Parathyroid adenoma (tissue), 2 donors: ENCODE results near the gene FHIP1A.

ENCODE experiments used
- H2AFZ ChIP-seq: fragments of 300-600 bp; sonication (generic); one replicate; pipeline ENCODE4 v1.7.0; 2017; ENCODE audit warnings: antibody characterized with exemption, mild to moderate bottlenecking
- H3K27ac ChIP-seq: fragments of 300-600 bp; sonication (generic); one replicate; pipeline ENCODE4 v1.7.0; 2017
- H3K27me3 ChIP-seq: fragments of 300-600 bp; sonication (generic); one replicate; pipeline ENCODE4 v1.7.0; 2017; ENCODE audit warnings: low read length; ENCODE audit not compliant: control insufficient read depth, insufficient read depth
- H3K36me3 ChIP-seq: fragments of 300-600 bp; sonication (generic); one replicate; pipeline ENCODE4 v1.7.0; 2017; ENCODE audit warnings: low read length; ENCODE audit not compliant: control insufficient read depth, insufficient read depth
- H3K4me1 ChIP-seq: fragments of 300-600 bp; sonication (generic); one replicate; pipeline ENCODE4 v1.7.0; 2017; ENCODE audit warnings: control low read depth
- H3K4me2 ChIP-seq: fragments of 300-600 bp; sonication (generic); one replicate; pipeline ENCODE4 v1.7.0; 2017; ENCODE audit warnings: low read length
- H3K4me3 ChIP-seq: fragments of 300-600 bp; sonication (generic); one replicate; pipeline ENCODE4 v1.7.0; 2017; ENCODE audit warnings: low read depth, low read length
- H3K79me2 ChIP-seq: fragments of 300-600 bp; sonication (generic); one replicate; pipeline ENCODE4 v1.7.0; 2017; ENCODE audit warnings: control low read depth
- H3K9ac ChIP-seq: fragments of 300-600 bp; sonication (generic); one replicate; pipeline ENCODE4 v1.7.0; 2017; ENCODE audit warnings: mild to moderate bottlenecking
- H3K9me3 ChIP-seq: fragments of 300-600 bp; sonication (generic); one replicate; pipeline ENCODE4 v1.7.0; 2017; ENCODE audit warnings: low read length; ENCODE audit not compliant: control insufficient read depth
- CTCF ChIP-seq: fragments of 300-600 bp; sonication (generic); IDR thresholded peaks from one replicate; pipeline ENCODE4 v1.7.0; 2017; ENCODE audit warnings: antibody characterized with exemption, mild to moderate bottlenecking
- donor health status: primary hyperparathyroidism.

FHIP1A gene

GRCh38 chr4:151408630-151409469 is at the start of gene FHIP1A:
TSS of gene FHIP1A (plus strand) at chr4:151409176. CDS start at chr4:151566260, 157,084 bp downstream.
- Histone ChIP-seq H3K27me3 (no peaks in the 10 kb centered on the region), H3K4me3 (peak within 1 kb of the TSS; percentile 65), H2AFZ (peak within 1 kb of the TSS; percentile 89), H3K27ac (peak within 1 kb of the TSS; percentile 86), H3K9me3 (no peaks in the 10 kb centered on the region), H3K9ac (no peak within 1 kb of the TSS), H3K36me3 (no peaks in the 10 kb centered on the region), H3K4me1 (no peaks in the 10 kb centered on the region), H3K4me2 (peak within 1 kb of the TSS; percentile 84), H3K79me2 (no peaks in the 10 kb centered on the region)
- TF ChIP-seq CTCF = no peak

DNA sequence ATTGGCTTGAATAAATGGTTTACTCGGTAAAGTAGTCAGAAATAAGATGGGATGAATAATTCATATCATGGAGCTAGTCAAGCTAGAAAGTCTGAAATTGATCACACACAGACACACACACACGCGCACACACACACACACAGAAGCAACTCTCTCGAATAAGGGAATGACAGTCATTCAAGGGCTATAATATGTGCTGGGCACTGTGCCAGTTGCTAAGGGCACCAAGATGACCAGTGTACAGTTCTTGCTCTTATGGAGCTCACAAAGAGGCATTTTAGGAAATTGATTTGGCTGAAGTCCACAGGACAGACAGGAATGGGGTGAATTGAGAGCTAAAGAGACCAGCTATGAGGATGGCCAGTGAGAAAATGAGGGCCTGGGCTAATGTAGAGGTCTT is 49.4 kb upstream of the FHIP1A start:
- Histone ChIP-seq H3K79me2 (no peaks in the 10 kb centered on the region), H2AFZ (no peak overlapping the region), H3K9ac (no peak overlapping the region), H3K27me3 (no peaks in the 10 kb centered on the region), H3K4me2 (no peak overlapping the region), H3K4me3 (no peak overlapping the region), H3K27ac (no peak overlapping the region), H3K9me3 (no peaks in the 10 kb centered on the region), H3K4me1 (no peaks in the 10 kb centered on the region), H3K36me3 (no peaks in the 10 kb centered on the region)
- TF ChIP-seq CTCF = no peak

GRCh38 chr4:151361126-151361525 is 47.9 kb upstream of the FHIP1A start:
- Histone ChIP-seq H3K4me2 (no peak overlapping the region), H3K36me3 (no peaks in the 10 kb centered on the region), H3K9ac (no peak overlapping the region), H3K27ac (no peak overlapping the region), H2AFZ (no peak overlapping the region), H3K79me2 (no peaks in the 10 kb centered on the region), H3K4me3 (no peak overlapping the region), H3K4me1 (no peaks in the 10 kb centered on the region), H3K27me3 (no peaks in the 10 kb centered on the region), H3K9me3 (no peaks in the 10 kb centered on the region)
- TF ChIP-seq CTCF = no peak

DNA sequence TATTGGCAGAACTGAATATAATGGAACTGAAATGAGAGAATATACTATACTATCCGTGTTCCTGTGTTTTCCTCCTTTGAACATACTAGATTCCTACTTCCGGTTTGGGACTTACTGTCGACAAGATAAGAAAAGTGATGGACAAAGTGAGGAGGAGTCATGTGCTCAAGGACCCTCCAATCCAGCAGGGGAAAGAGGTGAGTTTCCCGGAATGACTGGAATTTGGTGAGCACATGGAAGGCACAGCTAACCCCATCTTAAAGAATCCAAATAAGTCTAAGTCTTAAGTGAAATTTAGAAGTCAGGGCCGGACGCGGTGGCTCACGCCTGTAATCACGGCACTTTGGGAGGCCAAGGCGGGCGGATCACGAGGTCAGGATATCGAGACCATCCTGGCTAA is 47.0 kb upstream of the FHIP1A start:
- no peaks in the 10 kb centered on the region for H3K79me2 ChIP-seq
- H3K4me3 ChIP-seq = no peak overlapping the region
- no peaks in the 10 kb centered on the region for H3K27me3 ChIP-seq
- no peak overlapping the region for H3K27ac ChIP-seq
- no peaks in the 10 kb centered on the region for H3K36me3 ChIP-seq
- no peak overlapping the region for H3K9ac ChIP-seq
- H3K9me3 ChIP-seq = no peaks in the 10 kb centered on the region
- H3K4me1 ChIP-seq = no peaks in the 10 kb centered on the region
- H3K4me2 ChIP-seq = no peak overlapping the region
- TF ChIP-seq CTCF = no peak
- H2AFZ ChIP-seq = no peak overlapping the region
